Stimulated activated CD4-positive, alpha-beta T cell treated with anti-CD3 and anti-CD28 coated beads, TNF-alpha, amount 100 ng/mL, for 1 hour (primary cell): ENCODE data around the gene RHAG.

ENCODE experiments used
- DNase-seq, 3 donors: peaks; one replicate each; pipeline ENCODE4 v3.0.0-alpha.2; 2020; ENCODE audit warnings: low read depth in 3 of 3, low spot score in 1 of 3

RHAG gene

GRCh38 chr6:49565261-49565660 lies 71.4 kb downstream of the RHAG start:
- DNase-seq, result no peak

GRCh38 chr6:49564552-49564951 lies 72.1 kb downstream of the RHAG start:
- DNase-seq, result no peak

GRCh38 chr6:49563006-49563886 lies 73.4 kb downstream of the RHAG start:
- no peak for DNase-seq

GRCh38 chr6:49558238-49558637 lies 78.4 kb downstream of the RHAG start:
- DNase-seq, result no peak

DNA sequence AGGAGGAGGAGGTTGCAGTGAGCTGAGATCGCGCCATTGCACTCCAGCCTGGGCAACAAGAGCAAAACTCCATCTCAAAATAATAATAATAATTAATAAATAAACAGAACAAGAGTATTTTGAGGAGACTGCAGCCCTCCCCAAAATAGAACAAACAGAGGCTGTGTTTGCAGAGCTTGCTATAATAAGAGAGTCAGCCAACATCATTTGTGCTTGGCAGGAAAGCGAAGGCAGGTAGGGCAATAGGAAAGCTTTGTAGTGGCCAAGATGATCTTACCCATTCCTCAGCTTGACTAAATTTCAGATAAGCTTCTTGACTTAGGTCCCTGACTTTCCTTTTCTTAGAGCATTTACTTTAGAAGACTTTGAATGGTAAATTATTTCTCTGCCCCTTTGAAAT lies 79.5 kb downstream of the RHAG start:
- DNase-seq, result no peak

GRCh38 chr6:49556429-49556837 lies 80.2 kb downstream of the RHAG start:
- no peak for DNase-seq

GRCh38 chr6:49555951-49556350 lies 80.7 kb downstream of the RHAG start:
- no peak for DNase-seq
